Muscle of back (tissue), 11 donors: Measurements from ENCODE around the gene TEX26. TPM values are rescaled to one million over a fixed set of nuclear protein-coding genes. Genes with fewer than 3 reads are reported as not detected.

Source experiments
- DNase-seq, 3 donors: peaks; one replicate each; pipeline versions ENCODE4 v3.0.0 to v3.0.0-alpha.2; 2013
- polyA plus RNA-seq, 10 donors: library from polyadenylated mRNA; unstranded; fragments of 120-200 nt; gene quantifications; one replicate each; pipeline ENCODE4 v1.2.1, GENCODE V29; 2013; ENCODE audit not compliant: insufficient read length in 10 of 10

Gene TEX26
- polyA plus RNA-seq, 10 donors, result 0.15 to 0.74 (median 0.29) TPM; not detected in 3

- no peak for DNase-seq
Observed at GRCh38 chr13:30976025-30976424, 43.6 kb downstream of the TEX26 start.

GRCh38 chr13:30978981-30979956, 46.8 kb downstream of the TEX26 start:
- DNase-seq, result peak in 2 of 3 donors; percentile 20 to 45

- DNase-seq, result no peak
Observed at GRCh38 chr13:30982506-30982905, 50.0 kb downstream of the TEX26 start.

- DNase-seq, result no peak
Observed at GRCh38 chr13:30982906-30983305, 50.5 kb downstream of the TEX26 start.

- DNase-seq, result no peak
Observed at GRCh38 chr13:30983431-30983830, 51.0 kb downstream of the TEX26 start.

GRCh38 chr13:30984620-30985019, 52.2 kb downstream of the TEX26 start:
- DNase-seq, result no peak

GRCh38 chr13:30985637-30986205, 53.3 kb downstream of the TEX26 start:
- DNase-seq, result no peak

GRCh38 chr13:30991184-30991583, 58.7 kb downstream of the TEX26 start:
- DNase-seq, result no peak

- no peak for DNase-seq
Observed at GRCh38 chr13:30991922-30992321, 59.5 kb downstream of the TEX26 start.

- no peak for DNase-seq
Observed at GRCh38 chr13:30995331-30995730, 62.9 kb downstream of the TEX26 start.

GRCh38 chr13:30997697-30998096, 65.2 kb downstream of the TEX26 start:
- no peak for DNase-seq

GRCh38 chr13:30998136-30999088, 66.0 kb downstream of the TEX26 start:
- DNase-seq, result peak; percentile 18 to 40 (median 29)

- no peak for DNase-seq
Observed at GRCh38 chr13:31000889-31001288, 68.4 kb downstream of the TEX26 start.

- DNase-seq, result no peak
Observed at GRCh38 chr13:31001647-31002046, 69.2 kb downstream of the TEX26 start.

GRCh38 chr13:31005066-31005465, 72.6 kb downstream of the TEX26 start:
- no peak for DNase-seq

GRCh38 chr13:31007417-31007816, 75.0 kb downstream of the TEX26 start:
- DNase-seq, result no peak

- no peak for DNase-seq
Observed at GRCh38 chr13:31008400-31009115, 76.1 kb downstream of the TEX26 start.

GRCh38 chr13:31009166-31009565, 76.7 kb downstream of the TEX26 start:
- peak in 1 of 3 donors; percentile 26 for DNase-seq

GRCh38 chr13:31010296-31010695, 77.8 kb downstream of the TEX26 start:
- DNase-seq, result no peak

GRCh38 chr13:31011193-31011860, 78.9 kb downstream of the TEX26 start:
- DNase-seq, result no peak
